ENCODE data around the gene PROCA1.
A peak's percentile ranks its signal among the peaks of the same experiment; 100 is the strongest.
"Not testable (repeated sequence)": the region's sequence is repeated elsewhere in the genome, so short reads cannot be mapped to it uniquely, and the experiment has no call there.

The PROCA1 gene

GRCh38 chr17:28723836-28724499, 12.3 kb upstream of the PROCA1 start:
- not testable (repeated sequence) for H3K27me3 ChIP-seq (ENCODE audit: control insufficient read depth in 1 of 2, insufficient read depth in 2 of 2, low read length in 2 of 2); H3K9me3 ChIP-seq (ENCODE audit: control insufficient read depth in 2 of 2, low read length in 2 of 2); H3K4me3 ChIP-seq (ENCODE audit: low read length in 2 of 2); H3K9ac ChIP-seq (ENCODE audit: low read length in 2 of 2); H3K27ac ChIP-seq (ENCODE audit: low read length)
- Histone ChIP-seq H3K36me3 (ENCODE audit: control insufficient read depth in 2 of 2, insufficient read depth in 2 of 2, low read length in 2 of 2) (peaks cover 22 to 27% of the 10 kb centered on the region in 2 donors), H3K4me1 (ENCODE audit: control insufficient read depth, insufficient read depth, low read length) (peaks cover 57% of the 10 kb centered on the region)

GRCh38 chr17:28723159-28723835, 11.6 kb upstream of the PROCA1 start:
- peaks cover 2 to 10% of the 10 kb centered on the region in 2 donors for H3K27me3 ChIP-seq (ENCODE audit: control insufficient read depth in 1 of 2, insufficient read depth in 2 of 2, low read length in 2 of 2)
- H3K4me1 ChIP-seq (ENCODE audit: control insufficient read depth, insufficient read depth, low read length), result peaks cover 60% of the 10 kb centered on the region
- no peak overlapping the region for H3K4me3 ChIP-seq (ENCODE audit: low read length in 2 of 2)
- H3K9ac ChIP-seq (ENCODE audit: low read length in 2 of 2), result no peak overlapping the region
- peaks cover 22 to 27% of the 10 kb centered on the region in 2 donors for H3K36me3 ChIP-seq (ENCODE audit: control insufficient read depth in 2 of 2, insufficient read depth in 2 of 2, low read length in 2 of 2)
- H3K9me3 ChIP-seq (ENCODE audit: control insufficient read depth in 2 of 2, low read length in 2 of 2), result no peaks in the 10 kb centered on the region
- H3K27ac ChIP-seq (ENCODE audit: low read length), result no peak overlapping the region

GRCh38 chr17:28722417-28723158, 10.9 kb upstream of the PROCA1 start:
- Histone ChIP-seq H3K9ac (ENCODE audit: low read length in 2 of 2) (no peak overlapping the region), H3K4me1 (ENCODE audit: control insufficient read depth, insufficient read depth, low read length) (peaks cover 59% of the 10 kb centered on the region), H3K4me3 (ENCODE audit: low read length in 2 of 2) (no peak overlapping the region)

GRCh38 chr17:28720997-28721329, 9.3 kb upstream of the PROCA1 start:
- Histone ChIP-seq H3K4me3 (ENCODE audit: low read length in 2 of 2) (peak overlapping the region; percentile 93 to 96), H3K9ac (ENCODE audit: low read length in 2 of 2) (peak overlapping the region in 1 of 2 donors; percentile 89), H3K4me1 (ENCODE audit: control insufficient read depth, insufficient read depth, low read length) (peaks cover 58% of the 10 kb centered on the region), H3K36me3 (ENCODE audit: control insufficient read depth in 2 of 2, insufficient read depth in 2 of 2, low read length in 2 of 2) (peaks cover 22 to 28% of the 10 kb centered on the region in 2 donors)
- not testable (repeated sequence) for H3K27me3 ChIP-seq (ENCODE audit: control insufficient read depth in 1 of 2, insufficient read depth in 2 of 2, low read length in 2 of 2); H3K9me3 ChIP-seq (ENCODE audit: control insufficient read depth in 2 of 2, low read length in 2 of 2); H3K27ac ChIP-seq (ENCODE audit: low read length)

More at GRCh38 chr17:28722417-28723158, 10.9 kb upstream of the PROCA1 start:
- Histone ChIP-seq H3K9me3 (ENCODE audit: control insufficient read depth in 2 of 2, low read length in 2 of 2) (no peaks in the 10 kb centered on the region), H3K27me3 (ENCODE audit: control insufficient read depth in 1 of 2, insufficient read depth in 2 of 2, low read length in 2 of 2) (peaks cover 2 to 10% of the 10 kb centered on the region in 2 donors), H3K36me3 (ENCODE audit: control insufficient read depth in 2 of 2, insufficient read depth in 2 of 2, low read length in 2 of 2) (peaks cover 22 to 27% of the 10 kb centered on the region in 2 donors), H3K27ac (ENCODE audit: low read length) (no peak overlapping the region)

- peak overlapping the region; percentile 93 to 96 for H3K4me3 ChIP-seq (ENCODE audit: low read length in 2 of 2)
- peaks cover 22 to 31% of the 10 kb centered on the region in 2 donors for H3K36me3 ChIP-seq (ENCODE audit: control insufficient read depth in 2 of 2, insufficient read depth in 2 of 2, low read length in 2 of 2)
- H3K4me1 ChIP-seq (ENCODE audit: control insufficient read depth, insufficient read depth, low read length), result peaks cover 55% of the 10 kb centered on the region
- peak overlapping the region; percentile 87 to 89 for H3K9ac ChIP-seq (ENCODE audit: low read length in 2 of 2)
- no peaks in the 10 kb centered on the region for H3K9me3 ChIP-seq (ENCODE audit: control insufficient read depth in 2 of 2, low read length in 2 of 2)
- peak overlapping the region; percentile 76 for H3K27ac ChIP-seq (ENCODE audit: low read length)
- H3K27me3 ChIP-seq (ENCODE audit: control insufficient read depth in 1 of 2, insufficient read depth in 2 of 2, low read length in 2 of 2), result no peaks in the 10 kb centered on the region
Observed at GRCh38 chr17:28720247-28720996, 8.7 kb upstream of the PROCA1 start.

GRCh38 chr17:28719021-28719433, 7.3 kb upstream of the PROCA1 start:
- H3K27ac ChIP-seq (ENCODE audit: low read length), result peak overlapping the region; percentile 76
- H3K9ac ChIP-seq (ENCODE audit: low read length in 2 of 2), result peak overlapping the region; percentile 87 to 89
- no peaks in the 10 kb centered on the region for H3K27me3 ChIP-seq (ENCODE audit: control insufficient read depth in 1 of 2, insufficient read depth in 2 of 2, low read length in 2 of 2)
- peaks cover 31 to 39% of the 10 kb centered on the region in 2 donors for H3K36me3 ChIP-seq (ENCODE audit: control insufficient read depth in 2 of 2, insufficient read depth in 2 of 2, low read length in 2 of 2)
- peaks cover 49% of the 10 kb centered on the region for H3K4me1 ChIP-seq (ENCODE audit: control insufficient read depth, insufficient read depth, low read length)
- H3K4me3 ChIP-seq (ENCODE audit: low read length in 2 of 2), result peak overlapping the region; percentile 93 to 96
- no peaks in the 10 kb centered on the region for H3K9me3 ChIP-seq (ENCODE audit: control insufficient read depth in 2 of 2, low read length in 2 of 2)

GRCh38 chr17:28718333-28719020, 6.8 kb upstream of the PROCA1 start:
- peaks cover 49% of the 10 kb centered on the region for H3K4me1 ChIP-seq (ENCODE audit: control insufficient read depth, insufficient read depth, low read length)
- H3K9ac ChIP-seq (ENCODE audit: low read length in 2 of 2), result peak overlapping the region; percentile 84 to 89
- no peaks in the 10 kb centered on the region for H3K9me3 ChIP-seq (ENCODE audit: control insufficient read depth in 2 of 2, low read length in 2 of 2)
- no peaks in the 10 kb centered on the region for H3K27me3 ChIP-seq (ENCODE audit: control insufficient read depth in 1 of 2, insufficient read depth in 2 of 2, low read length in 2 of 2)
- peak overlapping the region; percentile 64 to 81 for H3K4me3 ChIP-seq (ENCODE audit: low read length in 2 of 2)
- H3K27ac ChIP-seq (ENCODE audit: low read length), result peak overlapping the region; percentile 89
- peaks cover 30 to 37% of the 10 kb centered on the region in 2 donors for H3K36me3 ChIP-seq (ENCODE audit: control insufficient read depth in 2 of 2, insufficient read depth in 2 of 2, low read length in 2 of 2)

GRCh38 chr17:28717578-28718332, 6.1 kb upstream of the PROCA1 start, which contains the start of gene RAB34:
Gene RAB34 (minus strand): TSS chr17:28717868. CDS start chr17:28717266, 602 bp downstream.
- H3K36me3 ChIP-seq (ENCODE audit: control insufficient read depth in 2 of 2, insufficient read depth in 2 of 2, low read length in 2 of 2), result peaks cover 23 to 30% of the 10 kb centered on the region in 2 donors
- no peaks in the 10 kb centered on the region for H3K27me3 ChIP-seq (ENCODE audit: control insufficient read depth in 1 of 2, insufficient read depth in 2 of 2, low read length in 2 of 2)
- H3K9me3 ChIP-seq (ENCODE audit: control insufficient read depth in 2 of 2, low read length in 2 of 2), result no peaks in the 10 kb centered on the region
- peak within 1 kb of the TSS; percentile 89 for H3K27ac ChIP-seq (ENCODE audit: low read length)
- peak within 1 kb of the TSS; percentile 85 to 89 for H3K9ac ChIP-seq (ENCODE audit: low read length in 2 of 2)
- peaks cover 49% of the 10 kb centered on the region for H3K4me1 ChIP-seq (ENCODE audit: control insufficient read depth, insufficient read depth, low read length)
- peak within 1 kb of the TSS; percentile 64 to 81 for H3K4me3 ChIP-seq (ENCODE audit: low read length in 2 of 2)

- H3K27me3 ChIP-seq (ENCODE audit: control insufficient read depth in 1 of 2, insufficient read depth in 2 of 2, low read length in 2 of 2), result no peaks in the 10 kb centered on the region
- peak overlapping the region; percentile 64 to 81 for H3K4me3 ChIP-seq (ENCODE audit: low read length in 2 of 2)
- H3K36me3 ChIP-seq (ENCODE audit: control insufficient read depth in 2 of 2, insufficient read depth in 2 of 2, low read length in 2 of 2), result peaks cover 17 to 27% of the 10 kb centered on the region in 2 donors
- peak overlapping the region; percentile 89 for H3K27ac ChIP-seq (ENCODE audit: low read length)
- H3K9ac ChIP-seq (ENCODE audit: low read length in 2 of 2), result peak overlapping the region; percentile 85 to 89
- H3K4me1 ChIP-seq (ENCODE audit: control insufficient read depth, insufficient read depth, low read length), result peaks cover 49% of the 10 kb centered on the region
- H3K9me3 ChIP-seq (ENCODE audit: control insufficient read depth in 2 of 2, low read length in 2 of 2), result no peaks in the 10 kb centered on the region
Observed at GRCh38 chr17:28716740-28717577, 5.3 kb upstream of the PROCA1 start.

All from stomach smooth muscle (tissue), 2 donors.